ENCODE data around the gene UPF3B.

- TF ChIP-seq CTCF (IDR thresholded peaks at IDR 0.05) (no peak), POLR2A (IDR thresholded peaks at IDR 0.05) (no peak)
These were observed 50.2 kb downstream of the UPF3B start for GRCh38 chrX:119802546-119802945.

Data from heart left ventricle (tissue), 13 donors.